ENCODE measurements around the gene MBD3. TPM values are rescaled to one million over a fixed set of nuclear protein-coding genes. Genes with fewer than 3 reads are reported as not detected.
"Not testable (repeated sequence)": the region's sequence is repeated elsewhere in the genome, so short reads cannot be mapped to it uniquely, and the experiment has no call there.

MBD3 gene
- total RNA-seq, 1 donor from 2014 or later, result 119 TPM

GRCh38 chr19:1534972-1535371 is 57.7 kb downstream of the MBD3 start:
- no peak for DNase-seq

DNA sequence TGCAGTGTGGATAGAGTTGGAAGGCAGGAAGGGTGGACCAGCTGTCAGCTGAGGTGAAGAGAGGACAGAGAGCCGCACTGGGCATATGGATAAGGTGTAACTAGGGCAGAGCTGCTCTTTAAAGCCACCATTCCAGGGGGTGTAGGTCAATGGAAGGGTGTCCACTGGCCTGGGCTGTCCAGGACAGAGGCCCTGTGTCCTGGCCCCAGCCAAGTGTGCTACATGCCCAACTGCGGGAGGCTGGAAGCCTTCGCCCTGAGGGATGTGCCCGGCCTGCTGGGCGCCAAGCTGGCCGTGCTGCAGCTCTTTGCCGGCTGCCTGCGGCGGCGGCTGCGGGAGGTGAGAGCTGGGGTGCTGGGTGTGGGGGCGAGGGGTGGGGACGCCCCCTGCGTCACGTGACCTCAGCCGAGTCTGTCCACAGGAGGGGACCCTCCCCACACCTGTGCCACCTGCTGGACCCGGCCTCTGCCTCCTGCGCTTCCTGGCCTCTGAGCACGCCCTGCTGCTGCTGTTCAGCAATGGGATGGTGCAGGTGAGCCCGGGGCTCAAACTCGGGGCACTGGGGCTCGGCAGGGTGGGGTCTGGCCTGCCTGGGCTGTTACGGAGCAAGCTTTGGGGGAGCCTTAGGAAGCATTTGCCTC is 59.0 kb downstream of the MBD3 start:
- DNase-seq, result no peak

GRCh38 chr19:1532003-1532402 is 60.7 kb downstream of the MBD3 start:
- no peak for DNase-seq

GRCh38 chr19:1531587-1531986 is 61.1 kb downstream of the MBD3 start:
- DNase-seq, result no peak

GRCh38 chr19:1530856-1531255 is 61.8 kb downstream of the MBD3 start:
- DNase-seq, result not testable (repeated sequence)

- no peak for DNase-seq
Observed at GRCh38 chr19:1529430-1529816, 63.2 kb downstream of the MBD3 start.

- DNase-seq, result no peak
Observed at GRCh38 chr19:1528596-1529429, 63.9 kb downstream of the MBD3 start.

DNA sequence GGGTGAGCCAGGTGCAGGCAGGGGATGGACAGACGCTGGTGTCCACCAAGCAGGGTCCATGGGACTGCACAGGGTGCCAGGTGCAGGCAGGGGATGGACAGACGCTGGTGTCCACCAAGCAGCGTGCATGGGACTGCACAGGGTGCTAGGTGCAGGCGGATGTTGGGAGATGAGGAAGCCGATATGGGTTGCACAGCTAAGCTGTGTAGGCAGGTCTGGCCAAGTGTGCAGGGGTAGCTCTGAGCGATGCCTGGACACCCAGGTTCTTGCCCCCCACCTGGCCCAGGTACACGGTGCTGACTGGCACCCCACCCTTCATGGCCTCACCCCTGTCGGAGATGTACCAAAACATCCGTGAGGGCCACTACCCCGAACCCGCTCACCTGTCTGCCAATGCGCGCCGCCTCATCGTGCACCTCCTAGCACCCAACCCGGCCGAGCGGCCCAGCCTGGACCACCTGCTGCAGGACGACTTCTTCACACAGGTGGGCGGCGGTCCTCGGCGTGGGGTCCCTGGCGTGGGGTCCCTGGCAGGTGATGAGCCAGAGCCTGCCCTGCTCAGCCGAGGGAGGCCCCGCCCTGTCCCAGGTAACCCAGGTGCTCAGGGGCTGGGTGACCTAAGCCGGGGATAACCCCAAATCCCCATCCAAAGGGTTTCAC is 64.9 kb downstream of the MBD3 start:
- DNase-seq, result no peak

GRCh38 chr19:1526979-1527649 is 65.6 kb downstream of the MBD3 start:
- no peak for DNase-seq

- no peak for DNase-seq
Observed at GRCh38 chr19:1526066-1526778, 66.4 kb downstream of the MBD3 start.

DNA sequence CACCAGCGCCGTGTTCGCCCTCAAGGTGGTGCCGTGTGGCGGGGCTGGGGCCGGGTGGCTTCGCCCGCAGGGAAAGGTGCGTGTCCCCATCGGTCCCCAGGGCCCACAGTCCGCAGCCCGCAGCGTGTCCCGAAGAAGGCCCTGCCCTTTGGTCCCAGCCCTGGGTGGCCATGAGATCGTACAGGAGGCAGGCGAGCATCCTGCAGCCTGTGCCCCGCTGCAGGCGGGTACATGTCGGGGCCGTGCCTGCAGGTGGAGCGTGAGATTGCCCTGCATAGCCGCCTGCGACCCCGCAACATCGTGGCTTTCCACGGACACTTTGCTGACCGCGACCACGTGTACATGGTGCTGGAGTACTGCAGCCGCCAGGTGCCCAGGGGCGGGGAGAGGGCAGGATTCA is 67.3 kb downstream of the MBD3 start:
- no peak for DNase-seq

DNA sequence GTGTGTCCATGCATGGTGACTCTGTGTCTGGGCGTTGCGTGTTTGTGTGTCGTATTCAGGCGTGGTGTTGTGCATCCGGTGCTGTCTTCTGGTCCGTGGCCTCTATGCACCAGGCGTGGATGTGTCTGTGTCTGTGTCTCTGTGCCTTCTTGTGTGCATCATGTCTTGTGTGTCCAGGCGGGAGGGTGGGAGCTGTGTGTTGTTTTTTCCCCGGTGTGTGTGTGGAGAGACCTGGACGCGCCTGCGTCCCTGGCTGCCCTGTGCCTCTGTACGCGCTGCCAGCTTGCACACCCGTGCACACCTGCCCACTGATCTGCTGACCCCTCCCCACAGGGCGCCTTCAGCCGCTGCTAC is 67.7 kb downstream of the MBD3 start:
- DNase-seq, result no peak

DNA sequence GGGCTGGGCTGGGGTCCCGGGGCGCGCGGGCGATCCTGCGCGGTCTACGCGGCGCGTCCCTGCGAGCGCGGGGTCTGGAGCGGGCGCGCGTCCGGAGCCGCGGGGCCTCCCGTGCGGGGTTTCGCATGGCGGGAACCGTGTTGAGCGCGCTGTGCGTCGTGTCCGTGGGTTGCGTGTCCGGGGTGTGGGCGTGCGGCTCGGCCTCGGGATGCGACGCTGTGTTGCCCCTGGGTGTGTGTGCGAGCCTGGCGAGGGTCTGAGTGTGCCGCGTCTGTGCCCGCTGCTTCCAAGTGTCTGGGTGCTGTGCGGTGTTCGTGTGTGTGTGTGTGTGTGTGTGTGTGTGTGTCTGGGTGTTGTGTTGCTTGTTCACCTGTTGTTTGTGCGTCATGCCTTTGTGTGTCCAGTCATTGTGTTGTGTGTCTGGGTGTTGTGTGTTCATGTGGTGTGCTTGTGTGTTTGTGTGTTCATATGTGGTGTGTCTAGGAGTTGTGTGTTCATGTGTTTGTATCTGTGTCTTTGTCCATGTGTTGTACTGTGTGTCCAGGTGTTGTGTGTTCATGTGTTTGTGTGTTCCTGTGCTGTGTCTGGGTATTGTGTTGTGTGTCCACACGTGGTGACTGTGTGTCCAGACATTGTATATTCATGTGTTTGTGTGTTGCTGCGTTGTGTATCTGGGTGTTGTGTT is 68.2 kb downstream of the MBD3 start:
- no peak for DNase-seq

Other genes starting within 250 kb of the MBD3 start
- 98.8 and 104 TPM in 2 replicates for gene NDUFS7, start 209.0 kb downstream of the MBD3 start, total RNA-seq
- 10.7 and 14.8 TPM in 2 replicates for gene GAMT, start 191.3 kb downstream of the MBD3 start, total RNA-seq
- 58.0 and 104 TPM in 2 replicates for gene DAZAP1, start 185.3 kb downstream of the MBD3 start, total RNA-seq
- gene RPS15, start 154.5 kb downstream of the MBD3 start, total RNA-seq, result 380 and 637 TPM in 2 replicates
- gene APC2, start 142.7 kb downstream of the MBD3 start, total RNA-seq, result 0.23 and 0.34 TPM in 2 replicates
- 22.0 and 28.1 TPM in 2 replicates for gene C19orf25, start 113.7 kb downstream of the MBD3 start, total RNA-seq
- gene PCSK4, start 102.5 kb downstream of the MBD3 start, total RNA-seq, result 0.68 and 1.1 TPM in 2 replicates
- 0.34 and 1.0 TPM in 2 replicates for gene REEP6, start 101.7 kb downstream of the MBD3 start, total RNA-seq
- gene ADAMTSL5, start 79.8 kb downstream of the MBD3 start, total RNA-seq, result 0.19 TPM in 1 of 2 replicates, not detected in the other
- gene PLK5, start 68.8 kb downstream of the MBD3 start, total RNA-seq, result not detected in 2 replicates
- 82.4 and 121 TPM in 2 replicates for gene MEX3D, start 24.5 kb downstream of the MBD3 start, total RNA-seq
- 48.8 and 62.1 TPM in 2 replicates for gene UQCR11, start 12.6 kb upstream of the MBD3 start, total RNA-seq
- 94.1 and 144 TPM in 2 replicates for gene TCF3, start 59.8 kb upstream of the MBD3 start, total RNA-seq
- gene ONECUT3, start 160.6 kb upstream of the MBD3 start, total RNA-seq, result not detected in 2 replicates
- 0.85 and 1.2 TPM in 2 replicates for gene ATP8B3, start 219.4 kb upstream of the MBD3 start, total RNA-seq

Data from dermis blood vessel endothelial cell (primary cell).